ENCODE measurements around the gene FAM163B. TPM values are rescaled to one million over a fixed set of nuclear protein-coding genes. Genes with fewer than 3 reads are reported as not detected.
A peak's percentile ranks its signal among the peaks of the same experiment; 100 is the strongest.

Gene FAM163B
- total and polyA plus RNA-seq, 4 donors, result 2.1 to 4.0 (median 3.4) TPM

DNA sequence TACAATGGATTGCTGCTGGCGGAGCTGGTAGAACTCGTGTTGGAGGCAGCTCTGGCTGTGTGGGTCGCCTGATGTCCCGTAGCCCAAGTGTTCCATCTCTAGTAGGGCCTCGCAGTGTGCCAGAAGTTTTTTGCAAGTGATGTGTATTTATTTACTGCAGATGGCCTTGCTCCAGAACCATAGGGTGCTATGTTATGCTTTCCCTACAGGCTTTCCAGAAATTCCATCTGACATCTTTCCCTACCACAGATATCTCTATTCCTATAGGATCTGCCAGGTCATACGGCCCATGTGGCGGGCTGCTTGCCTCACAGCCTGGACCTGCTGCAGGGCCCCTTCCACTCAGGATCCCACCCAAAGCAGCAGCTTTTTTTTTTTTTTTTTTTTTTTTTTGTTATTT, 57.7 kb downstream of the FAM163B start:
- no peaks in the 10 kb centered on the region for H3K9me3 ChIP-seq (ENCODE audit: control insufficient read depth in 4 of 4, low read length in 3 of 4)
- peaks cover 0 to 26% (median 5%) of the 10 kb centered on the region in 4 donors for H3K36me3 ChIP-seq (ENCODE audit: control insufficient read depth in 4 of 4, insufficient read depth in 3 of 4, low read depth in 1 of 4, low read length in 3 of 4)
- H3K27ac ChIP-seq (ENCODE audit: low read depth in 1 of 2, low read length in 2 of 2), result no peak overlapping the region
- peaks cover 0 to 4% (median 1%) of the 10 kb centered on the region in 4 donors for H3K4me1 ChIP-seq (ENCODE audit: control insufficient read depth in 4 of 4, insufficient read depth in 4 of 4, low read length in 3 of 4)
- no peak overlapping the region for H3K9ac ChIP-seq (ENCODE audit: low read depth in 1 of 2, low read length in 2 of 2)
- H3K27me3 ChIP-seq (ENCODE audit: control insufficient read depth in 4 of 4, insufficient read depth in 4 of 4, low read length in 3 of 4), result no peaks in the 10 kb centered on the region
- no peak overlapping the region for H3K4me3 ChIP-seq (ENCODE audit: low read depth in 1 of 3, low read length in 3 of 3)
- DNase-seq (ENCODE audit: low spot score), result no peak
- WGBS, result 88% methylated on average over 7 of the region's 7 CpGs
- no peak for TF ChIP-seq EGR1 (IDR thresholded peaks at IDR 0.05; ENCODE audit: low read depth in 2 of 2)
- TF ChIP-seq HNF4G (IDR thresholded peaks at IDR 0.05), result no peak
- no peak for TF ChIP-seq CTCF (IDR thresholded peaks at IDR 0.05; ENCODE audit: low read depth, low read length, missing input control)
- no peak for TF ChIP-seq JUND (IDR thresholded peaks at IDR 0.05)
- no peak for TF ChIP-seq SP1 (IDR thresholded peaks at IDR 0.05)
- TF ChIP-seq RAD21 (IDR thresholded peaks at IDR 0.05), result no peak

GRCh38 chr9:133547116-133547515, 62.1 kb downstream of the FAM163B start:
- Histone ChIP-seq H3K9ac (ENCODE audit: low read depth in 1 of 2, low read length in 2 of 2) (no peak overlapping the region), H3K27me3 (ENCODE audit: control insufficient read depth in 4 of 4, insufficient read depth in 4 of 4, low read length in 3 of 4) (no peaks in the 10 kb centered on the region), H3K27ac (ENCODE audit: low read depth in 1 of 2, low read length in 2 of 2) (no peak overlapping the region), H3K36me3 (ENCODE audit: control insufficient read depth in 4 of 4, insufficient read depth in 3 of 4, low read depth in 1 of 4, low read length in 3 of 4) (peaks cover 0 to 16% (median 7%) of the 10 kb centered on the region in 4 donors), H3K4me1 (ENCODE audit: control insufficient read depth in 4 of 4, insufficient read depth in 4 of 4, low read length in 3 of 4) (peaks cover 0 to 23% (median 10%) of the 10 kb centered on the region in 4 donors), H3K4me3 (ENCODE audit: low read depth in 1 of 3, low read length in 3 of 3) (no peak overlapping the region), H3K9me3 (ENCODE audit: control insufficient read depth in 4 of 4, low read length in 3 of 4) (no peaks in the 10 kb centered on the region)
- no peak for DNase-seq (ENCODE audit: low spot score)
- 85% methylated on average over 15 of the region's 15 CpGs for WGBS
- no peak for TF ChIP-seq CTCF (IDR thresholded peaks at IDR 0.05; ENCODE audit: low read depth, low read length, missing input control)
- no peak for TF ChIP-seq ZBTB33 (IDR thresholded peaks at IDR 0.05)
- no peak for TF ChIP-seq HNF4G (IDR thresholded peaks at IDR 0.05)
- TF ChIP-seq YY1 (IDR thresholded peaks at IDR 0.05), result no peak
- TF ChIP-seq GABPA (IDR thresholded peaks at IDR 0.05 in 1 of 2, conservative IDR thresholded peaks at IDR 0.05 in 1 of 2), result no peak
- TF ChIP-seq EGR1 (IDR thresholded peaks at IDR 0.05; ENCODE audit: low read depth in 2 of 2), result no peak
- TF ChIP-seq TAF1 (conservative IDR thresholded peaks at IDR 0.05), result no peak

- no peak overlapping the region for H3K9ac ChIP-seq (ENCODE audit: low read depth in 1 of 2, low read length in 2 of 2)
- peaks cover 0 to 16% (median 7%) of the 10 kb centered on the region in 4 donors for H3K36me3 ChIP-seq (ENCODE audit: control insufficient read depth in 4 of 4, insufficient read depth in 3 of 4, low read depth in 1 of 4, low read length in 3 of 4)
- H3K4me1 ChIP-seq (ENCODE audit: control insufficient read depth in 4 of 4, insufficient read depth in 4 of 4, low read length in 3 of 4), result peaks cover 0 to 23% (median 10%) of the 10 kb centered on the region in 4 donors
- DNase-seq (ENCODE audit: low spot score), result no peak
- WGBS, result 44% methylated on average over 8 of the region's 8 CpGs
- H3K4me3 ChIP-seq (ENCODE audit: low read depth in 1 of 3, low read length in 3 of 3), result no peak overlapping the region
- H3K27me3 ChIP-seq (ENCODE audit: control insufficient read depth in 4 of 4, insufficient read depth in 4 of 4, low read length in 3 of 4), result no peaks in the 10 kb centered on the region
- no peaks in the 10 kb centered on the region for H3K9me3 ChIP-seq (ENCODE audit: control insufficient read depth in 4 of 4, low read length in 3 of 4)
- H3K27ac ChIP-seq (ENCODE audit: low read depth in 1 of 2, low read length in 2 of 2), result no peak overlapping the region
- TF ChIP-seq TAF1 (conservative IDR thresholded peaks at IDR 0.05) (no peak), SP1 (IDR thresholded peaks at IDR 0.05) (no peak), HNF4A (conservative IDR thresholded peaks at IDR 0.05) (peak in 1 of 2 donors; percentile 35), RXRA (IDR thresholded peaks at IDR 0.05) (peak in 1 of 2 donors; percentile 86), FOXA1 (IDR thresholded peaks at IDR 0.05) (no peak), GABPA (IDR thresholded peaks at IDR 0.05 in 1 of 2, conservative IDR thresholded peaks at IDR 0.05 in 1 of 2) (no peak), REST (IDR thresholded peaks at IDR 0.05) (no peak), HNF4G (IDR thresholded peaks at IDR 0.05) (no peak), EGR1 (IDR thresholded peaks at IDR 0.05; ENCODE audit: low read depth in 2 of 2) (no peak), NR2F2 (IDR thresholded peaks at IDR 0.05) (no peak)
- TF ChIP-seq, protein P1, sequence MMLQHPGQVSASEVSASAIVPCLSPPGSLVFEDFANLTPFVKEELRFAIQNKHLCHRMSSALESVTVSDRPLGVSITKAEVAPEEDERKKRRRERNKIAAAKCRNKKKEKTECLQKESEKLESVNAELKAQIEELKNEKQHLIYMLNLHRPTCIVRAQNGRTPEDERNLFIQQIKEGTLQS (IDR thresholded peaks at IDR 0.05), result no peak
Observed at GRCh38 chr9:133546287-133546680, 62.9 kb downstream of the FAM163B start.

Data from liver (tissue), 9 donors.